ENCODE measurements around the gene RNGTT.

- TF ChIP-seq ZSCAN18 (tag by site-specific recombination; IDR thresholded peaks at IDR 0.05) (no peak), KLF9 (tag by site-specific recombination; IDR thresholded peaks at IDR 0.05; ENCODE audit: low read depth) (no peak), ZNF138 (tag by site-specific recombination; IDR thresholded peaks at IDR 0.05; ENCODE audit: borderline replicate concordance) (no peak)
Measured at GRCh38 chr6:88574651-88575050, 388.8 kb downstream of the RNGTT start.

All from HEK293 (cell line).